22Rv1 (cell line): ENCODE measurements around the gene WNK4.
"Not testable (repeated sequence)": the region's sequence is repeated elsewhere in the genome, so short reads cannot be mapped to it uniquely, and the experiment has no call there.

Experiments used
- H3K27ac ChIP-seq: fragments of 450-650 bp; 2 replicates; pipeline ENCODE4 v1.5.1; 2017
- ZFX ChIP-seq: fragments of 450-650 bp; IDR thresholded peaks from 2 replicates; pipeline ENCODE4 v1.6.1; 2017; ENCODE audit warnings: antibody characterized with exemption, borderline replicate concordance
- TF ChIP-seq, protein P1 (sequence below): fragments of 450-650 bp; IDR thresholded peaks from 2 replicates; pipeline ENCODE4 v1.5.1; 2017; ENCODE audit warnings: mild to moderate bottlenecking

Gene WNK4

DNA sequence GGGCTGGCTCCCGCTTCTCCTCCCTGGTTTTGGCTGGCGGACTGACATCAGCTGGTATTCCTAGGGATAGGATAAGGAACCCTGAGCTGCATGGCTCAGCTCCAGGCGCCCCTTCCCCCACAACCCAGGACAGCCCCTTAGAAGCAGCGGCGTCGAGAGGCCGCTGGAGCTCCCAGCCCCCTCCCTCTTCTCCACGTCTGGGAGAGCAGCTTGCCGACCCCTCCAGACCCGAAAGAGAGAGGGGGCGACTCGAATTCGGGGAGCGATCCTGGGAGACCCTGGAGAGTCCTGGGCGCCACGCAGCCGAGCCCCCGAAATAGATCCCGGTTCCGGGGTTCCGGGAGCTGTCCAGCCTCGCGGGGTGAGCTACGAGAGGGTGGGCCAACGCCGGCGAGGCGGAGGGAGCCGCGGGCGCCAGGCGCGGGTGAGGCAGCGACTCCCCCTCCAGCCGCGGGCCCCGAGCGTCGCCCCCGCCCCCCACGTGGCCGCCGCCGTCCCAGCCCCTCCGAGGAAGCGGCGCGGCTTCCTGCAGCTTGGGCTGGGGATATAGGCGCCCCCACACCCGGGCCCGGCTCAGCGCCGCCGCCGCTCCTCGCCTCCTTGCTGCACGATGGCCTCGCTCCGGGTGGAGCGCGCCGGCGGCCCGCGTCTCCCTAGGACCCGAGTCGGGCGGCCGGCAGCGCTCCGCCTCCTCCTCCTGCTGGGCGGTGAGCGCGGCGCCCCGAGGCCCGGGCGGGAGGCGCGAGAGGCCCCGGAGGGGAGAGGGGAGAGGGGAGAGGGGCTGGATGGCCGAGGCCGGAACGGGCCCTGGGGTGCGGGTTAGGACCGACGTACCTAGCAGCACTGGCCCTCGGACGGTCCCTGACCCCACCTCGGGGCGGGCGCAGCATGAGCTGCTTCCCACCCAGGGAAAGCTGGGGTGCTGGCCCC lies 19.5 kb upstream of the WNK4 start, which contains the start of gene RAMP2:
RAMP2 (plus strand) TSS at position 576 of the 930 bp plus-strand sequence; CDS start at position 611, 35 bp downstream.
- no peak within 1 kb of the TSS for H3K27ac ChIP-seq

DNA sequence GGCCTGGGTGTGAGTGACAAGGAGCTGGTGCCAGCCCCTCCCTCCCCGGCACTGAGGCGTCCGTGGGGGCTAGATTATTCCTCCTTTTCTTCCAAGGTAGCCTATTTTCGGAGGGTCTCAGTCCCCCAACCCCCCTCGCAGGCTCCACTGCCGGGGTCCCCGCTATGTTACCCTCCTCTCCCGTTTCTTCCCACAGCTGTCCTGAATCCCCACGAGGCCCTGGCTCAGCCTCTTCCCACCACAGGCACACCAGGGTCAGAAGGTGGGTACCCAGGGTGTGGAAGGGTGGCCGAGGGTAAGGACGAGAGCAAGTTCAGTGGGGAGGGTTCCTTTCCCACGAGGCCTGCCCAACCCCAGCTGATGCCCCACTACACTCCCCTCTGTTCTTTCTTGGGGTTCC lies 18.8 kb upstream of the WNK4 start:
- TF ChIP-seq, protein P1, sequence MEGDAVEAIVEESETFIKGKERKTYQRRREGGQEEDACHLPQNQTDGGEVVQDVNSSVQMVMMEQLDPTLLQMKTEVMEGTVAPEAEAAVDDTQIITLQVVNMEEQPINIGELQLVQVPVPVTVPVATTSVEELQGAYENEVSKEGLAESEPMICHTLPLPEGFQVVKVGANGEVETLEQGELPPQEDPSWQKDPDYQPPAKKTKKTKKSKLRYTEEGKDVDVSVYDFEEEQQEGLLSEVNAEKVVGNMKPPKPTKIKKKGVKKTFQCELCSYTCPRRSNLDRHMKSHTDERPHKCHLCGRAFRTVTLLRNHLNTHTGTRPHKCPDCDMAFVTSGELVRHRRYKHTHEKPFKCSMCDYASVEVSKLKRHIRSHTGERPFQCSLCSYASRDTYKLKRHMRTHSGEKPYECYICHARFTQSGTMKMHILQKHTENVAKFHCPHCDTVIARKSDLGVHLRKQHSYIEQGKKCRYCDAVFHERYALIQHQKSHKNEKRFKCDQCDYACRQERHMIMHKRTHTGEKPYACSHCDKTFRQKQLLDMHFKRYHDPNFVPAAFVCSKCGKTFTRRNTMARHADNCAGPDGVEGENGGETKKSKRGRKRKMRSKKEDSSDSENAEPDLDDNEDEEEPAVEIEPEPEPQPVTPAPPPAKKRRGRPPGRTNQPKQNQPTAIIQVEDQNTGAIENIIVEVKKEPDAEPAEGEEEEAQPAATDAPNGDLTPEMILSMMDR = no peak
- TF ChIP-seq ZFX = no peak
- H3K27ac ChIP-seq = no peak overlapping the region

More for the DNA sequence above, 19.5 kb upstream of the WNK4 start, which contains the start of gene RAMP2:
- no peak for TF ChIP-seq ZFX
- TF ChIP-seq, protein P1 = 0 out of 2 replicates have a peak, but pooled peaks have one; percentile 5

DNA sequence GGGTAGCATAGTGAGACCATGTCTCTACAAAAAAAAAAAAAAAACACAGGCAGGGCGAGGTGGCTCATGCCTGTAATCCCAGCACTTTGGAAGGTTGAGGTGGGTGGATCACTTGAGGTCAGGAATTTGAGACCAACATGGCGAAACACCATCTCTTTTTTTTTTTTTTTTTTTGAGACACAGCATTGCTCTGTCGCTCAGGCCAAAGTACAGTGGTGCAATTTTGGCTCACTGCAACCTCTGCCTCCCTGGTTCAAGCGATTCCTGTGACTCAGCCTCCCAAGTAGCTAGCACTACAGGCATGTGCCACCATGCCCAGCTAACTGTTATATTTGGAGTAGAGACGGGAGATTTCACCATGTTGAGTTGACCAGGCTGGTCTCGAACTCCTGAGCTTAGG lies 14.3 kb upstream of the WNK4 start:
- no peak for TF ChIP-seq ZFX
- TF ChIP-seq, protein P1 = no peak

DNA sequence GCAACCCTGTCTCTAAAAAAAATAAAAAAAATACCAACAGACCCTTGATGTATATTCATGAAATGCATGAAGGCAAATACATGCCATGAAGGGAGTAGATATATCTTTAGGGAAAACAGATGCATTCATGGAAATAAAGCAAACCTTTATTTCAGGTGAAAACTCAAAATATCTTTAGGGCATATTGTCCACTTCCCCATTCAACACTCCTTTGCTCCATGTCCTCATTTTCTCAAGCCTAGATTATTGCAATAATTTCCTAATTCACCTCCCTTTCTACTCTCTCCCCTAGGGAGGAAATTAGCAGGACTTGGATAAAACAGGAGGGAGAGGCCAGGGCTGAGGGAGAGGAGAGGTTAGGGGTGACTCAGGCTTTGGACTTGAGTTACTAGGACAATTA lies 12.9 kb upstream of the WNK4 start:
- TF ChIP-seq, protein P1 = no peak
- no peak for TF ChIP-seq ZFX

More for the DNA sequence above, 14.3 kb upstream of the WNK4 start:
- H3K27ac ChIP-seq = no peak overlapping the region

DNA sequence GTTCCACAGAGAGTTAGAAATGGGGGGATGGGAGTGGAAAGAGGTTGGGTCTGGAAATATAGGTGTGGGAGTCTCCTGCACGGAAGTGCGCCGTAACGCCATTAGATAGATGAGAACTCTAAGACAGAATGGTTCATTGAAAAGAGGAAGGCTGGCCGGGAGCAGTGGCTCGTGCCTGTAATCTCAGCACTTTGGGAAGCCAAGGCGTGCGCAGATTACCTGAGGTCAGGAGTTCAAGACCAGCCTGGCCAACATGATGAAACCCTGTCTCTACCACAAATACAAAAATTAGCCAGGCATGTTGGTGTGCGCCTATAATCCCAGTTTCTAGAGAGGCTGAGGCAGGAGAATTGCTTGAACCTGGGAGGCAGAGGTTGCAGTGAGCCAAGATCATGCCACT lies 12.4 kb upstream of the WNK4 start:
- not testable (repeated sequence) for H3K27ac ChIP-seq

More for the DNA sequence above, 12.9 kb upstream of the WNK4 start:
- no peak overlapping the region for H3K27ac ChIP-seq

DNA sequence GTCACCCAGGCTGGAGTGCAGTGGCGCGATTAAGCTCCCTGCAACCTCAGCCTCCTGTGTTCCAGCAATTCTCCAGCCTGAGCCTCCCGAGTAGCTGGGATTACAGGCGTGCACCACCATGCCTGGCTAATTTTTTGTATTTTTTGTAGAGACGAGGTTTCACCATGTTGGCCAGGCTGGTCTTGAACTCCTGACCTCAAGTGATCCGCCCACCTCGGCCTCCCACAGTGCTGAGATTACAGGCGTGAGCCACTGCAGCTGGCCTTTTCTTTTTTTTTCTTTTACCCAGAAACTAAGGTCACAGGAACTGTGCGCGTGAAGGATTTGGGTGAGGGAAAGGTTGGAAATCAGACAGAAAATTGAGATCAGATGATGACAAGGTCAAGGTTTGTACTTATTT lies 10.4 kb upstream of the WNK4 start:
- not testable (repeated sequence) for H3K27ac ChIP-seq

DNA sequence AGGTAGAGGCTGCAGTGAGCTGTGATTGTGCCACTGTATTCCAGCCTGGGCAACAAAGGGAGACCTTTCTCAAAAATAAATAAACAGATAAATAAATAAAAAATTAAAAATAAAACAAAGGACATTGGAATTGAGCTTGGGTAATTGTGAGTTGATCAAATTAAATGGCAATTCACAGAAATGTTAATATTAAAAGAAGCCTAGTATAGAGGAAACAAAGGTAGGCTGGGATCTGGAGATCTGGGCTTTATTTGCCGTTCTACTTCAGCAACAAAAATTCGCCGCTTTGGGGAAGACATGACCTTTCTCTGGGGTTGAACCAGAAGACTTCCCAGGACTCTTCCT lies 7.5 kb upstream of the WNK4 start:
- peak overlapping the region; percentile 58 for H3K27ac ChIP-seq
- TF ChIP-seq ZFX = no peak
- TF ChIP-seq, protein P1 = no peak

DNA sequence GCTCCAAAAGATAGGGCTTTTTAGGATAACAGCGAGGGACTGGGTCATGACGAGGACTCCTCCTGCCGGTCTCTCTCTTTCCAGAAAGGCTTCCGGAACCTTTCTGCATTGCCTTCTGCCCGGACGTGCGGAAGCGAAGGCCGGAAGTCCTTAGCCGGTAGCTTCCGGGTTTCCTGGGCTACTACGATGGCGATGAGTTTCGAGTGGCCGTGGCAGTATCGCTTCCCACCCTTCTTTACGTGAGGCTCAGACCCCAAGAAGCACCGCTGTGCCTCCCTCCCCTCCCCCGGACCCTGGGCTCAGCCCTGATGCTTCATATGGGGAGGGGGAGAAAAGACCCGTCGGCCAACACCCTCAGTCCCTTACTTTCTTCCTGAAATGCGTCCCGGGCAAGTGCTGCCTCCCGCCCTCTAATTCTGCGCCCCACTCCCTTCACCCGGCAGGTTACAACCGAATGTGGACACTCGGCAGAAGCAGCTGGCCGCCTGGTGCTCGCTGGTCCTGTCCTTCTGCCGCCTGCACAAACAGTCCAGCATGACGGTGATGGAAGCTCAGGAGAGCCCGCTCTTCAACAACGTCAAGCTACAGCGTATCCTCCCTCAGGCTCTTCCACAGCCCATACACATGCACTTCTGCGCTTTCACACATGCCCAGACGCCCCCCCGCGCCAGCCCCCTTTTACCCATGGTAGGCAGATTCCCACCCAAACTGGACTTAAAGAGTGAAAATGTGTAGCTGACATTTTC lies 6.9 kb upstream of the WNK4 start, which contains the start of gene VPS25:
VPS25 (plus strand) TSS at position 160 of the 746 bp plus-strand sequence; CDS start at position 187, 27 bp downstream.
- TF ChIP-seq ZFX = no peak
- TF ChIP-seq, protein P1 = no peak
- H3K27ac ChIP-seq = peak within 1 kb of the TSS; percentile 58
